ENCODE results near the gene RAB33B. TPM values are rescaled to one million over a fixed set of nuclear protein-coding genes. Genes with fewer than 3 reads are reported as not detected.

Gene RAB33B
- polyA plus RNA-seq, 4 donors = 2.2 to 9.3 (median 3.8) TPM

GRCh38 chr4:139483000-139483399 lies 29.1 kb downstream of the RAB33B start:
- no peak for FAIRE-seq
- no peaks in the 10 kb centered on the region for H3K9me3 ChIP-seq (ENCODE audit: control insufficient read depth in 2 of 2, insufficient read depth in 1 of 2, low read depth in 1 of 2, low read length in 1 of 2)
- H3K27ac ChIP-seq (ENCODE audit: low read depth in 1 of 3, low read length in 2 of 3) = no peak overlapping the region
- DNase-seq = no peak
- H3K4me1 ChIP-seq (ENCODE audit: control insufficient read depth in 3 of 3, insufficient read depth in 2 of 3, low read depth in 1 of 3, low read length in 2 of 3) = no peaks in the 10 kb centered on the region
- WGBS, 3 donors = 95 to 97% (median 96%) methylated on average over 3 of the region's 3 CpGs
- H3K4me3 ChIP-seq (ENCODE audit: low read depth in 1 of 3, low read length in 3 of 3) = no peak overlapping the region
- H3K27me3 ChIP-seq (ENCODE audit: control insufficient read depth in 3 of 3, insufficient read depth in 3 of 3, low read length in 3 of 3) = no peaks in the 10 kb centered on the region
- H3K36me3 ChIP-seq (ENCODE audit: control insufficient read depth in 3 of 3, insufficient read depth in 2 of 3, low read depth in 1 of 3, low read length in 3 of 3) = no peaks in the 10 kb centered on the region

GRCh38 chr4:139484783-139485311 lies 30.9 kb downstream of the RAB33B start:
- Histone ChIP-seq H3K27me3 (ENCODE audit: control insufficient read depth in 3 of 3, insufficient read depth in 3 of 3, low read length in 3 of 3) (no peaks in the 10 kb centered on the region), H3K4me3 (ENCODE audit: low read depth in 1 of 3, low read length in 3 of 3) (no peak overlapping the region), H3K36me3 (ENCODE audit: control insufficient read depth in 3 of 3, insufficient read depth in 2 of 3, low read depth in 1 of 3, low read length in 3 of 3) (no peaks in the 10 kb centered on the region), H3K4me1 (ENCODE audit: control insufficient read depth in 3 of 3, insufficient read depth in 2 of 3, low read depth in 1 of 3, low read length in 2 of 3) (no peaks in the 10 kb centered on the region), H3K9me3 (ENCODE audit: control insufficient read depth in 2 of 2, insufficient read depth in 1 of 2, low read depth in 1 of 2, low read length in 1 of 2) (no peaks in the 10 kb centered on the region), H3K27ac (ENCODE audit: low read depth in 1 of 3, low read length in 2 of 3) (no peak overlapping the region)
- DNase-seq (peak in 1 of 2 donors; percentile 45), FAIRE-seq (no peak)
- WGBS, 3 donors = 27 to 68% (median 46%) methylated on average over 11 of the region's 11 CpGs

GRCh38 chr4:139488442-139488841 lies 34.5 kb downstream of the RAB33B start:
- FAIRE-seq = no peak
- H3K9me3 ChIP-seq (ENCODE audit: control insufficient read depth in 2 of 2, insufficient read depth in 1 of 2, low read depth in 1 of 2, low read length in 1 of 2) = no peaks in the 10 kb centered on the region
- 87 to 90% (median 89%) methylated on average over 3 of the region's 3 CpGs for WGBS, 3 donors
- H3K4me3 ChIP-seq (ENCODE audit: low read depth in 1 of 3, low read length in 3 of 3) = no peak overlapping the region
- H3K27ac ChIP-seq (ENCODE audit: low read depth in 1 of 3, low read length in 2 of 3) = no peak overlapping the region
- H3K27me3 ChIP-seq (ENCODE audit: control insufficient read depth in 3 of 3, insufficient read depth in 3 of 3, low read length in 3 of 3) = no peaks in the 10 kb centered on the region
- no peaks in the 10 kb centered on the region for H3K36me3 ChIP-seq (ENCODE audit: control insufficient read depth in 3 of 3, insufficient read depth in 2 of 3, low read depth in 1 of 3, low read length in 3 of 3)
- DNase-seq = no peak
- H3K4me1 ChIP-seq (ENCODE audit: control insufficient read depth in 3 of 3, insufficient read depth in 2 of 3, low read depth in 1 of 3, low read length in 2 of 3) = no peaks in the 10 kb centered on the region

GRCh38 chr4:139489638-139490037 lies 35.7 kb downstream of the RAB33B start:
- Histone ChIP-seq H3K9me3 (ENCODE audit: control insufficient read depth in 2 of 2, insufficient read depth in 1 of 2, low read depth in 1 of 2, low read length in 1 of 2) (no peaks in the 10 kb centered on the region), H3K27me3 (ENCODE audit: control insufficient read depth in 3 of 3, insufficient read depth in 3 of 3, low read length in 3 of 3) (no peaks in the 10 kb centered on the region), H3K4me3 (ENCODE audit: low read depth in 1 of 3, low read length in 3 of 3) (no peak overlapping the region), H3K4me1 (ENCODE audit: control insufficient read depth in 3 of 3, insufficient read depth in 2 of 3, low read depth in 1 of 3, low read length in 2 of 3) (no peaks in the 10 kb centered on the region), H3K36me3 (ENCODE audit: control insufficient read depth in 3 of 3, insufficient read depth in 2 of 3, low read depth in 1 of 3, low read length in 3 of 3) (no peaks in the 10 kb centered on the region), H3K27ac (ENCODE audit: low read depth in 1 of 3, low read length in 2 of 3) (no peak overlapping the region)
- no peak for DNase-seq
- FAIRE-seq = no peak

- Histone ChIP-seq H3K9me3 (ENCODE audit: control insufficient read depth in 2 of 2, insufficient read depth in 1 of 2, low read depth in 1 of 2, low read length in 1 of 2) (no peaks in the 10 kb centered on the region), H3K27ac (ENCODE audit: low read depth in 1 of 3, low read length in 2 of 3) (no peak overlapping the region), H3K4me3 (ENCODE audit: low read depth in 1 of 3, low read length in 3 of 3) (no peak overlapping the region), H3K27me3 (ENCODE audit: control insufficient read depth in 3 of 3, insufficient read depth in 3 of 3, low read length in 3 of 3) (no peaks in the 10 kb centered on the region), H3K4me1 (ENCODE audit: control insufficient read depth in 3 of 3, insufficient read depth in 2 of 3, low read depth in 1 of 3, low read length in 2 of 3) (no peaks in the 10 kb centered on the region), H3K36me3 (ENCODE audit: control insufficient read depth in 3 of 3, insufficient read depth in 2 of 3, low read depth in 1 of 3, low read length in 3 of 3) (no peaks in the 10 kb centered on the region)
- DNase-seq (no peak), FAIRE-seq (no peak)
- WGBS, 3 donors = 94 to 97% (median 95%) methylated on average over 2 of the region's 2 CpGs
These were observed 38.5 kb downstream of the RAB33B start for GRCh38 chr4:139492429-139492828.

- no peaks in the 10 kb centered on the region for H3K4me1 ChIP-seq (ENCODE audit: control insufficient read depth in 3 of 3, insufficient read depth in 2 of 3, low read depth in 1 of 3, low read length in 2 of 3)
- H3K27ac ChIP-seq (ENCODE audit: low read depth in 1 of 3, low read length in 2 of 3) = no peak overlapping the region
- no peak for FAIRE-seq
- no peaks in the 10 kb centered on the region for H3K27me3 ChIP-seq (ENCODE audit: control insufficient read depth in 3 of 3, insufficient read depth in 3 of 3, low read length in 3 of 3)
- WGBS, 3 donors = 83 to 91% (median 88%) methylated on average over 4 of the region's 4 CpGs
- no peaks in the 10 kb centered on the region for H3K36me3 ChIP-seq (ENCODE audit: control insufficient read depth in 3 of 3, insufficient read depth in 2 of 3, low read depth in 1 of 3, low read length in 3 of 3)
- no peaks in the 10 kb centered on the region for H3K9me3 ChIP-seq (ENCODE audit: control insufficient read depth in 2 of 2, insufficient read depth in 1 of 2, low read depth in 1 of 2, low read length in 1 of 2)
- no peak for DNase-seq
- no peak overlapping the region for H3K4me3 ChIP-seq (ENCODE audit: low read depth in 1 of 3, low read length in 3 of 3)
These were observed 39.3 kb downstream of the RAB33B start for GRCh38 chr4:139493176-139493575.

- 72 to 79% (median 76%) methylated on average over 4 of the region's 4 CpGs for WGBS, 3 donors
- H3K9me3 ChIP-seq (ENCODE audit: control insufficient read depth in 2 of 2, insufficient read depth in 1 of 2, low read depth in 1 of 2, low read length in 1 of 2) = no peaks in the 10 kb centered on the region
- no peak overlapping the region for H3K4me3 ChIP-seq (ENCODE audit: low read depth in 1 of 3, low read length in 3 of 3)
- H3K4me1 ChIP-seq (ENCODE audit: control insufficient read depth in 3 of 3, insufficient read depth in 2 of 3, low read depth in 1 of 3, low read length in 2 of 3) = no peaks in the 10 kb centered on the region
- DNase-seq (no peak), FAIRE-seq (no peak)
- H3K27ac ChIP-seq (ENCODE audit: low read depth in 1 of 3, low read length in 2 of 3) = no peak overlapping the region
- H3K27me3 ChIP-seq (ENCODE audit: control insufficient read depth in 3 of 3, insufficient read depth in 3 of 3, low read length in 3 of 3) = no peaks in the 10 kb centered on the region
- no peaks in the 10 kb centered on the region for H3K36me3 ChIP-seq (ENCODE audit: control insufficient read depth in 3 of 3, insufficient read depth in 2 of 3, low read depth in 1 of 3, low read length in 3 of 3)
These were observed 45.3 kb downstream of the RAB33B start for GRCh38 chr4:139499186-139499585.

GRCh38 chr4:139501117-139501516 lies 47.2 kb downstream of the RAB33B start:
- Histone ChIP-seq H3K36me3 (ENCODE audit: control insufficient read depth in 3 of 3, insufficient read depth in 2 of 3, low read depth in 1 of 3, low read length in 3 of 3) (no peaks in the 10 kb centered on the region), H3K27me3 (ENCODE audit: control insufficient read depth in 3 of 3, insufficient read depth in 3 of 3, low read length in 3 of 3) (no peaks in the 10 kb centered on the region), H3K9me3 (ENCODE audit: control insufficient read depth in 2 of 2, insufficient read depth in 1 of 2, low read depth in 1 of 2, low read length in 1 of 2) (no peaks in the 10 kb centered on the region), H3K4me3 (ENCODE audit: low read depth in 1 of 3, low read length in 3 of 3) (no peak overlapping the region), H3K27ac (ENCODE audit: low read depth in 1 of 3, low read length in 2 of 3) (no peak overlapping the region), H3K4me1 (ENCODE audit: control insufficient read depth in 3 of 3, insufficient read depth in 2 of 3, low read depth in 1 of 3, low read length in 2 of 3) (no peaks in the 10 kb centered on the region)
- DNase-seq (no peak), FAIRE-seq (no peak)
- 55 to 60% (median 59%) methylated on average over 3 of the region's 3 CpGs for WGBS, 3 donors

- no peaks in the 10 kb centered on the region for H3K27me3 ChIP-seq (ENCODE audit: control insufficient read depth in 3 of 3, insufficient read depth in 3 of 3, low read length in 3 of 3)
- no peaks in the 10 kb centered on the region for H3K9me3 ChIP-seq (ENCODE audit: control insufficient read depth in 2 of 2, insufficient read depth in 1 of 2, low read depth in 1 of 2, low read length in 1 of 2)
- no peak for DNase-seq
- FAIRE-seq = no peak
- no peak overlapping the region for H3K27ac ChIP-seq (ENCODE audit: low read depth in 1 of 3, low read length in 2 of 3)
- H3K4me3 ChIP-seq (ENCODE audit: low read depth in 1 of 3, low read length in 3 of 3) = no peak overlapping the region
- no peaks in the 10 kb centered on the region for H3K4me1 ChIP-seq (ENCODE audit: control insufficient read depth in 3 of 3, insufficient read depth in 2 of 3, low read depth in 1 of 3, low read length in 2 of 3)
- 82 to 90% (median 90%) methylated on average over 6 of the region's 6 CpGs for WGBS, 3 donors
- no peaks in the 10 kb centered on the region for H3K36me3 ChIP-seq (ENCODE audit: control insufficient read depth in 3 of 3, insufficient read depth in 2 of 3, low read depth in 1 of 3, low read length in 3 of 3)
These were observed 47.6 kb downstream of the RAB33B start for GRCh38 chr4:139501527-139501926.
